GM21528 (cell line): Measurements from ENCODE around the gene PTOV1.

Experiments
- ATAC-seq: cut with Tn5 transposase; IDR thresholded peaks from one replicate; pipeline ENCODE4 v1.9.1; 2021; ENCODE audit warnings: mild to moderate bottlenecking, moderate library complexity; ENCODE audit not compliant: unreplicated experiment, low FRiP score

PTOV1 gene

DNA sequence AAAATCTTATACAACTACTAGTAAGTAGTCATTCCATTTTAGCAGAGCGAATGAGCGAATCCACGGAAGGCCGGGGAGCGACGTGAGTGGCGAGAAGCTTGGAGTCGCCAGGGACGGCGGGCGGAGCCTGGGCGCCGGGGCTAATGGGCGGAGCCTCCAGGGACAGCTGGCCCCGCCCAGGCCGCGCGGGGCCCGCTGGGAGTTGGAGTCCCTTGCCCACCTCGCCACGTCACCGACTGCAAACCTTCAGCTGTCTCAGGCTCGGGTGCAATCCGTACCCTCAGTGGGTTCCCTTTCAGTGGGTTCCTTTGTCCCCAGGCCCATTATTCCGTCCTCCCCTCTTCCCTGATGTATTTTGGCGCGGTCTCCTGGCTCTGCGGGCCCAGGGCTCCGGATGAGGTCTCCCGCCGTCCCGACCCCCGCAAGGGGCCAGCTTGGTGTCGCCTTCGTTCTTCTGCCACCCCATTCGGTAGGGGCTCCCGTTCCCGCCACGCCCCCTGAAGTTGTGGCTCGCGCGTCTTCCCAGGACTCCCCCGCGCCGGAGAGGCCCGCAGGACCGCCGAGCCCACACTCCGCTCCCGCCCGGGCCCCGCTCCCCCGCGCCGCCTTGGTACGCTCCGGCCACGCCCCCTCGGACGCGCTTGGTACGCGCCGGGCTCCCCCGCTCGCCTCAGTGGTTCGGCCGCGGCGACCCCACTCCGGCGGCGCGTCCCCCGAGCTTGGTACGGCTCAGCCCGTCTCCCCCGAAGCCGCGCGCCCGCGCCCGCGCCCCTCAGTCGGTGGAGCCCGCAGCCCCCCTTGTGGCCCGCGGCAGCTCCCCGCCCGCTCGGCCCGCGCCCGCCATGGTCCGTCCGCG lies at the start of gene PTOV1:
TSS of gene PTOV1 (plus strand) at position 673 of the 856 bp plus-strand sequence.
- peak; percentile 72 for ATAC-seq

DNA sequence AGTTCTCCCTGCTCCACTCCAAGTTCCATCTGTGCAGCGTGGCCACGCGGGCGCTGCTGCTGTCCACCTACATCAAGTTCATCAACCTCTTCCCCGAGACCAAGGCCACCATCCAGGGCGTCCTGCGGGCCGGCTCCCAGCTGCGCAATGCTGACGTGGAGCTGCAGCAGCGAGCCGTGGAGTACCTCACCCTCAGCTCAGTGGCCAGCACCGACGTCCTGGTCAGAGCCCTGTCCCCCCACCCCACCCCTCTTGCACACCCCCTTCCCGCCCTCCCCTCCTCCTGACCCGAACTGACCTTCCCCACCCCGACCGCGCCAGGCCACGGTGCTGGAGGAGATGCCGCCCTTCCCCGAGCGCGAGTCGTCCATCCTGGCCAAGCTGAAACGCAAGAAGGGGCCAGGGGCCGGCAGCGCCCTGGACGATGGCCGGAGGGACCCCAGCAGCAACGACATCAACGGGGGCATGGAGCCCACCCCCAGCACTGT lies 49.5 kb upstream of the PTOV1 start:
- no peak for ATAC-seq

GRCh38 chr19:49801966-49802661 lies 48.8 kb upstream of the PTOV1 start:
- ATAC-seq: no peak

DNA sequence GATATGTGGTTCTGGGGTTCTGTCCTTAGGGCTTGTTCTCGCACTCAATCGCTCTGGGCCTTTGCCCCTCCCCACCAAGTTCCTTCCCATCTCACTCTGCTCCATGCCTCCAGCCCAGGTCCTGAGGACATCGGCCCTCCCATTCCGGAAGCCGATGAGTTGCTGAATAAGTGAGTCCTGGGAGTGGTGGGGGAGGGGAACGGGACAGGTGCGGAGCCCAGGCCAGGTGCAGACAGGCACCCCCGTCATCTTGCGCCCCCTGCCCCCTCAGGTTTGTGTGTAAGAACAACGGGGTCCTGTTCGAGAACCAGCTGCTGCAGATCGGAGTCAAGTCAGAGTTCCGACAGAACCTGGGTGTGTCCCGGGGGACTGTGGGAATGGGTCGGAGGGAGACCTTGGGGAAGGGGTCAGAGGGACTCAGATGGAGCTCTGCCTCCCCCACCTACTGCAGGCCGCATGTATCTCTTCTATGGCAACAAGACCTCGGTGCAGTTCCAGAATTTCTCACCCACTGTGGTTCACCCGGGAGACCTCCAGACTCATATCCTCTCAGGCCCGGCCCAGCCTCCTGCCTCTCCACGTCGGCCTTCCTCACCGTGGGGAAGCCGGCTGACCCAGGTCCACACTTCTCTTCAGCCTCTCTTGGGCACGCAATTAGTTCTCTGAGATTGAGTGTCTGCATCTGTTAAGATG lies 48.0 kb upstream of the PTOV1 start:
- no peak for ATAC-seq

DNA sequence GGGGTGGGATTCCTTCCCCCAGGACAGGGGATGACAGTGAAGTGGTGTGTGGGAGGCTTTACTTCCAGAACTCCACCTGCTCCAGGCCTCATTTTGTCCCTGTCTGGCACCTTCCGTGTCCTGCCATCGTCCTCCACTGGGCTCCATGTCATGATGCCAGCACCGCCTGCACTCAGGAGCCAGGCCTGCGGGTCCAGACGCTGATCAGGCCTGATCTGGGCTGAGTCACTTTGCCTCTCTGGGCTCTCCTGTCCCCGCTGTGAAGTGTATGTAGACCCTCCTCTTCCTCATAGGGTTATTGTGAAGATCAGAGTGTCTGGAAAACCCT lies 47.5 kb upstream of the PTOV1 start:
- no peak for ATAC-seq

GRCh38 chr19:49805822-49806619 lies 44.9 kb upstream of the PTOV1 start:
- ATAC-seq: no peak

DNA sequence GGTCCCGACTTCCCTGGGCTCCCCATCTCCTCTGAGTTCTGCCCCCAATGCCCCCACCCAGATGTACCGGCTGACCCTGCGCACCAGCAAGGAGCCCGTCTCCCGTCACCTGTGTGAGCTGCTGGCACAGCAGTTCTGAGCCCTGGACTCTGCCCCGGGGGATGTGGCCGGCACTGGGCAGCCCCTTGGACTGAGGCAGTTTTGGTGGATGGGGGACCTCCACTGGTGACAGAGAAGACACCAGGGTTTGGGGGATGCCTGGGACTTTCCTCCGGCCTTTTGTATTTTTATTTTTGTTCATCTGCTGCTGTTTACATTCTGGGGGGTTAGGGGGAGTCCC lies 44.4 kb upstream of the PTOV1 start:
- no peak for ATAC-seq

DNA sequence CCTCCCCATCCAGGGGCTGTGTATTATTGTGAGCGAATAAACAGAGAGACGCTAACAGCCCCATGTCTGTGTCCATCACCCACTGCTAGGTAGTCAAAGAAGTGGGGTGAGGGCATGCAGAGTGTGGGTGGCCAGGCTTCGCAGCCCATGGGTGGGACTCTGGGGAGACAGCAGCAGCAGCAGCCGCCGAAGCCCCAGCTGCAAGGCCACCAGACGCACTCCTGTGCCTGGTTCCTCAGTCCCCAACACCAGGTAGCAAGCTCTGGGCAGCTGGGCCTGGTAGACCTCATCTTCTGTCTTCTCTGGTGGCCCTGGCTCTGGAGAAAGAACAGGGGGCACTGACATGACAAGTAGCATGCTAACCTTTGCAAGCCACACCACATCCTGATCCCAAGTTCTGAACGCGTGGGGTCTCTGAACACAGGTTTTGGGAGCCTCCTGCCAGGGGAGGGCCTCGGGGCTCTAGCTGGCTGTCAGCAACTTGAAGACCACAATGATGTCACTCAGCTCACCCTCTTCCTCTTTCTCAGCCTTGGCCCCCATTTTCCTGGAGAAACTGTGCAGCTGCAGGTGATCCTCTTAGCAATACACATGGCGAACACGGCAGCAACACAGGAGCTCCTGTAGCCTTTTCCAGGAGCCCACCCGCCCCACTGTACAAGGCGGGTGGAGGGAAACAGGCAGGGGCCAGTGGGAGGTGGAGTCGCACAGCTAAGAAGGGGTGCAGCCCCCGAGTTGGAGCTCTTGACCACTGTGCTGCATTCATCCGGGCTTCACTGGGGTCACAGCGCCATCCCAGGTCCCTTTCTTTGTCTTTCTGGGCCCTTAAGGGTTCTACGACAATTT lies 43.7 kb upstream of the PTOV1 start:
- ATAC-seq: no peak

GRCh38 chr19:49807904-49808675 lies 42.9 kb upstream of the PTOV1 start:
- ATAC-seq: no peak

DNA sequence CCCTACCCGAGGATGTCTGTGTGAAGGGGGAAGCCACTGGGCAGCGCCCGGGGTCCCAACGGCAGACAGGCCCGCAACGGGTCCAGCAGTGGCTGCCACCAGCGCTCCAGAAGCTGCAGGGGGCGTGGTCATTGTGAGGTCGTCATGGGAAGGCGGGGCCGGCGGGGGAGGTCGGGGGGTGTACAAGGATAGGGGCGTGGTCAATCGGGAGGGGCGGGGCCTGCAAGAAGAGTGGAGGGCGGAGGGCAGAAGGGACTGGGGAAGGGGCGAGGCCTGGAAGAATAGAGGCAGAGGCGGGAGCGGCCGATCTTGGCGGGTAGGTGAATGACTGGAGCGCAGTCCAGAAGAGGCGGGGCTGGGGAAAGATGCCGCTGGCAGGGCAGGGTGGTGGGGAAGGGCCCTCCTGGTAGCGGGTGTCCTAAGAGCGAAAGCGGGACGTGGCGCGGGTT lies 42.2 kb upstream of the PTOV1 start:
- no peak for ATAC-seq

- ATAC-seq: no peak
These were observed 41.6 kb upstream of the PTOV1 start for GRCh38 chr19:49809160-49809940.

DNA sequence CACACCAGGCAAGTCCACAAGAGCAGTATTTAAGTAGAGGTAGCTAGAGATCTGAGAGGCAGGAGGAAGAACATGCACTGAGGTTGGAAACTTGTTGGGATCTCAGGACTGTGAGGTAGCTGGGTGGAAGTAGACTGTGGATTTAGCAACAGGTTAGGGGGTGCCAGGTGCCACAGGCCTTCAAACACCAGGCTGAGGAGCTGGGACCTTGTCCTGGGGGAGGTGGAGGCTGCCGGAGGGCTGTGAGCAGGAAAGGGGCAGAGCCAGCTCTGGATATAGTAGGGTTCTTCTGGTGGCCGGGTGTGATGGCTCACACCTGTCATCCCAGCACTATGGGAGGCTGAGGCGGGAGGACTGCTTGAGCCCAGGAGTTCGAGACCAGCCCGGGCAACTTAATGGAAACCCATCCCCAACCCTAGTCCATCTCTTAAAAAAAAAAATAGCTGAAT lies 41.0 kb upstream of the PTOV1 start:
- ATAC-seq: no peak

DNA sequence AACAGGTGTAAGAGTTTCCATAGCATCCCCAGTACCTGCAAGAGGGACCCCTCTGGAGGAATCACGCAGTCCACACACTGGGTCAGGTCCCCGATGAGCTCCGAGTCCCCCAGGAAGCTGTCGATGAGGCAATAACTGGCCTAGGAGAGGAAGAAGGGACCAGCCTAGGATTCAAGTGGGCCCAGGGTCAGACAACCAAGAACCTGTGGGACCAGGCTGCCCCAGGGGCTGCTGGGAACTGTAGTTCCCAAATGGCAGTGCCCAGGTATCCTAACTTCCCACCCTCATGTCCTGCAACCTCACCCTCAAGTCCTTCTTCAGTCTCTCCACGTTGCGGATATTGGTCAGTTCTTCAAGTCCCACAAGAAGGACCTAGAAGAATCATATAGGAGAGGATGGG lies 39.6 kb upstream of the PTOV1 start:
- no peak for ATAC-seq

GRCh38 chr19:49812452-49812996 lies 38.4 kb upstream of the PTOV1 start:
- ATAC-seq: no peak

- ATAC-seq: peak; percentile 42
These were observed 37.7 kb upstream of the PTOV1 start, which contains the start of gene FUZ for GRCh38 chr19:49812997-49813861. FUZ (minus strand) TSS chr19:49813292; CDS start chr19:49813106, 186 bp downstream.

GRCh38 chr19:49814010-49814409 lies 36.9 kb upstream of the PTOV1 start:
- ATAC-seq: no peak

- ATAC-seq: no peak
These were observed 34.4 kb upstream of the PTOV1 start for GRCh38 chr19:49816590-49816989.
